SK-N-MC (cell line): ENCODE measurements around the gene PNPLA1.

Experiments
- EZH2 ChIP-seq: fragments of 200-600 bp; sonication (generic); IDR thresholded peaks from one replicate; pipeline ENCODE4 v1.6.1; 2017; ENCODE audit warnings: antibody characterized with exemption
- FOXP2 ChIP-seq: optimal IDR thresholded peaks from 2 replicates; pipeline ENCODE3; 2011; ENCODE audit warnings: mild to moderate bottlenecking, moderate library complexity; ENCODE audit not compliant: insufficient read depth; ENCODE audit errors: extremely low read length, control extremely low read depth
- POLR2AphosphoS5 ChIP-seq: IDR thresholded peaks from 2 replicates; pipeline ENCODE4 v1.6.1; 2012; ENCODE audit warnings: mild to moderate bottlenecking, low read depth, low read length, borderline replicate concordance

DNA sequence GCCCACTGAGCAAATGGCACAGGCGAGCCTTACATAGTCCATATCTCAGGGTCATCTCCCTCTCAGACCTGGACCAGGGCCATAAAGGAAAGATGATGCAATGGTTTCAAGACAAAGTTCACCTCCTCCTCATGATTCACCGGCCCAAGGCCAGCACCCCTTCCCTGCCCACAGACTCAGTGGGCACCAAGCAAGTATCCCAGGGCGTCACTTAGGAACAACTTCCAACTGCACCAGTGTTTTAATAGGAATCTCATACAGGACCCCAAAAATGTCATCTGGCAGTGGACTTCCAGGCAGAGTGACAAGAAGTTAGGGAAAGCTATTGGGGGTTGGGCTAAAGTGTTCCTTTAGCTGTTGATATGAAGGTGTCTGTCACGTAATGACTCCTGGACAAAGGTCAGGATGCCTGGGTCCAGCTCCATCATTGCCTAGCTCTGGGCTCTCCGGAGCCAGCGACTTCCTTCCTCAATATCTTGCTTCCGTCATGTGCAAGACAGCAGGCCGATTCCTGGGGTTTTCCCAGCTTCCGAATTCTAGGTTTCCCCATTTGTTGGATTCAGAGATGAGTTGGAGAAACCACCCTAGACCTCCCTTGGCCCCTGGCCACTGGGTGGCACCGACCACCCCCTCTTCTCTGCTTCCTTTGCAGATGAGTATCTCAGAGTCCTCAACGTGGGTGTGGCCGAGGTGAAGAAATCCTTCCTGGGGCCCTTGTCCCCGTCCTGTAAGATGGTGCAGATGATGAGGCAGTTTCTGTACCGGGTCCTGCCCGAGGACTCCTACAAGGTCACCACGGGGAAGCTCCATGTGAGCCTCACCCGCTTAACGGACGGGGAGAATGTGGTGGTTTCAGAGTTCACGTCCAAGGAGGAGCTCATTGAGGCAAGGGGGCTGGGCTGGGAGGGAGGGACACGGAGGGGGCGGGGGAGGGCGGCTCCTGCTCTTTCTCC, 21.1 kb downstream of the PNPLA1 start:
- no peak for TF ChIP-seq POLR2AphosphoS5
- no peak for TF ChIP-seq EZH2
- no peak for TF ChIP-seq FOXP2
